ENCODE results near the gene ZBTB20.

ZBTB20 gene

GRCh38 chr3:114499976-114500375, 647.1 kb downstream of the ZBTB20 start:
- H3K9me3 ChIP-seq (ENCODE audit: insufficient read depth, low read length, severe bottlenecking), result no peaks in the 10 kb centered on the region
- H3K4me3 ChIP-seq (ENCODE audit: low read depth in 1 of 2, low read length in 2 of 2), result no peak overlapping the region
- ATAC-seq (ENCODE audit: insufficient read depth, low read depth), result peak; percentile 99
- no peak overlapping the region for H3K9ac ChIP-seq (ENCODE audit: low read depth, low read length)
- peaks cover 30% of the 10 kb centered on the region for H4K20me1 ChIP-seq (ENCODE audit: insufficient read depth, low read length)
- H3K36me3 ChIP-seq (ENCODE audit: insufficient read depth, low read length), result no peaks in the 10 kb centered on the region
- H3K4me2 ChIP-seq (ENCODE audit: insufficient read depth, low read length), result peak overlapping the region; percentile 43; the same call in 1 of the 2 replicates
- H3K4me1 ChIP-seq (ENCODE audit: insufficient read depth, low read length), result peaks cover 35% of the 10 kb centered on the region
- H3K27me3 ChIP-seq (ENCODE audit: insufficient read depth, low read length, poor library complexity), result no peaks in the 10 kb centered on the region
- TF ChIP-seq, protein P1, sequence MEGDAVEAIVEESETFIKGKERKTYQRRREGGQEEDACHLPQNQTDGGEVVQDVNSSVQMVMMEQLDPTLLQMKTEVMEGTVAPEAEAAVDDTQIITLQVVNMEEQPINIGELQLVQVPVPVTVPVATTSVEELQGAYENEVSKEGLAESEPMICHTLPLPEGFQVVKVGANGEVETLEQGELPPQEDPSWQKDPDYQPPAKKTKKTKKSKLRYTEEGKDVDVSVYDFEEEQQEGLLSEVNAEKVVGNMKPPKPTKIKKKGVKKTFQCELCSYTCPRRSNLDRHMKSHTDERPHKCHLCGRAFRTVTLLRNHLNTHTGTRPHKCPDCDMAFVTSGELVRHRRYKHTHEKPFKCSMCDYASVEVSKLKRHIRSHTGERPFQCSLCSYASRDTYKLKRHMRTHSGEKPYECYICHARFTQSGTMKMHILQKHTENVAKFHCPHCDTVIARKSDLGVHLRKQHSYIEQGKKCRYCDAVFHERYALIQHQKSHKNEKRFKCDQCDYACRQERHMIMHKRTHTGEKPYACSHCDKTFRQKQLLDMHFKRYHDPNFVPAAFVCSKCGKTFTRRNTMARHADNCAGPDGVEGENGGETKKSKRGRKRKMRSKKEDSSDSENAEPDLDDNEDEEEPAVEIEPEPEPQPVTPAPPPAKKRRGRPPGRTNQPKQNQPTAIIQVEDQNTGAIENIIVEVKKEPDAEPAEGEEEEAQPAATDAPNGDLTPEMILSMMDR (IDR thresholded peaks at IDR 0.05; ENCODE audit: borderline replicate concordance, extremely low read depth, low read length, poor library complexity, severe bottlenecking), result no peak
- no peak for TF ChIP-seq EZH2 (IDR thresholded peaks at IDR 0.05; ENCODE audit: borderline replicate concordance, low read depth, low read length, severe bottlenecking)
- no peaks in the 10 kb centered on the region for H3K79me2 ChIP-seq (ENCODE audit: insufficient read depth, low read length)
- H2AFZ ChIP-seq (ENCODE audit: low read depth, low read length), result no peak overlapping the region
- H3K27ac ChIP-seq (ENCODE audit: low read length), result no peak overlapping the region
- peak; percentile 61 for DNase-seq

DNA sequence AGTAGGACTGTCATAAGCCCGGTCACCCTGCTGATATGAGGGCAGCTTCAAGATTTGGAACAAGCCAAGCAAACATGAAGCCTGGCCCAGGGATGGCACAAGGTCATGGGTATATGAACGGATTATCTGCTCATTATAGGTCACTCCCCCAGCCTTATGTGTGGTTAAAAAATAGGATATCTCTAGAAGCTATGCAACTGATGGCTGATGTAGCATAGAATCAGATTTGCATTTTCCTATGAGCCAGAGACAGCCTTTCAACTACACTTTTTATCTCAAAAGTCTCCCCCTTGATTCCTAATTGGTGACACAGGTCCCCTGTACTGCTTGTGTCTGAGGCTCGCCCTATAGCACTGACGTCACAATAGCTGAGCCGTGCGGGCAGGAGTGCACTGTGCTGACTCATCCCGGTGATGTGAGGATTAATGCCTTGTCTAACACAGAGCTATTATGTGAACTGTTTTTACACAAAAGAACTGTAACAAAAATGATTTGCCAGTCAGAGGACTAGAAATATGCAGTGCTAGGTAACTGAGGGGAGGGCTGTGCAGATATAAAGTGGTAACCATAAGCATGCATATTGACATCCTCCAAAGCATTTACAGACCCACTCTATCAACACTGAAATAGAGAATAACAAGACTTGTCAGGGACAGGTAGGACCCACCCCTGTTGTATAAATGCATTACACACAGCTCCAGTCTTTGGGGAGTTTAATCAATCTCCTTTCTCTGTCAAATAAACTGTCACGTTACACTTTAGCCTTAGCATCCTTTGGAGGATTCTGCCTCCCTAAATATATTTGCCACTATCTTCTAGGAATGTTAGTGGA, 648.3 kb downstream of the ZBTB20 start:
- Histone ChIP-seq H3K27ac (ENCODE audit: low read length) (no peak overlapping the region), H3K27me3 (ENCODE audit: insufficient read depth, low read length, poor library complexity) (no peaks in the 10 kb centered on the region), H3K4me3 (ENCODE audit: low read depth in 1 of 2, low read length in 2 of 2) (no peak overlapping the region), H3K79me2 (ENCODE audit: insufficient read depth, low read length) (no peaks in the 10 kb centered on the region), H3K4me1 (ENCODE audit: insufficient read depth, low read length) (peaks cover 35% of the 10 kb centered on the region), H3K9ac (ENCODE audit: low read depth, low read length) (no peak overlapping the region), H3K9me3 (ENCODE audit: insufficient read depth, low read length, severe bottlenecking) (no peaks in the 10 kb centered on the region), H3K4me2 (ENCODE audit: insufficient read depth, low read length) (no peak overlapping the region), H3K36me3 (ENCODE audit: insufficient read depth, low read length) (no peaks in the 10 kb centered on the region), H4K20me1 (ENCODE audit: insufficient read depth, low read length) (peaks cover 30% of the 10 kb centered on the region), H2AFZ (ENCODE audit: low read depth, low read length) (no peak overlapping the region)
- ATAC-seq (ENCODE audit: insufficient read depth, low read depth) (no peak), DNase-seq (no peak)
- TF ChIP-seq, protein P1 (IDR thresholded peaks at IDR 0.05; ENCODE audit: borderline replicate concordance, extremely low read depth, low read length, poor library complexity, severe bottlenecking), result no peak

DNA sequence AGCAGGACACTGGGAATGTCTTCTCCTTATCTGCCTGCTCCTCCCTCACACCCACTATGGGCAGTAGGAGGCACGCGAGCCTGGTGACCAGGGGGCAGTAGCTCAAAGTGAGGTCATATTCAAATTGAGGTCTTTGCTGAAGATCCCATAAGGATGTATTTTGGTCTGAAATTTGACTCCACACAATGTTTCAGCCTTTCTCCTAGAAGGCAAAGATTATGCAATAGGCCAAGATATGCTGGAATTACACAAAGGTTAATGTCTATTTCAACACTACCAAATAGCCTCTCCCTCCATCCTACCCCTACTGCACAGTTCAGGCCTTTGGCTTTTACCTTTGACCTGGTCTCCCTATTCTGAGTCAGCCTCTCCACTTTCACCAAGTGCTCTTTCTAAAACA, 650.2 kb downstream of the ZBTB20 start:
- Histone ChIP-seq H3K4me3 (ENCODE audit: low read depth in 1 of 2, low read length in 2 of 2) (no peak overlapping the region), H3K9me3 (ENCODE audit: insufficient read depth, low read length, severe bottlenecking) (no peaks in the 10 kb centered on the region), H4K20me1 (ENCODE audit: insufficient read depth, low read length) (peaks cover 30% of the 10 kb centered on the region), H2AFZ (ENCODE audit: low read depth, low read length) (no peak overlapping the region), H3K4me2 (ENCODE audit: insufficient read depth, low read length) (no peak overlapping the region), H3K27ac (ENCODE audit: low read length) (no peak overlapping the region), H3K79me2 (ENCODE audit: insufficient read depth, low read length) (no peaks in the 10 kb centered on the region), H3K36me3 (ENCODE audit: insufficient read depth, low read length) (no peaks in the 10 kb centered on the region), H3K27me3 (ENCODE audit: insufficient read depth, low read length, poor library complexity) (no peaks in the 10 kb centered on the region), H3K9ac (ENCODE audit: low read depth, low read length) (no peak overlapping the region), H3K4me1 (ENCODE audit: insufficient read depth, low read length) (peaks cover 23% of the 10 kb centered on the region)
- TF ChIP-seq, protein P1 (IDR thresholded peaks at IDR 0.05; ENCODE audit: borderline replicate concordance, extremely low read depth, low read length, poor library complexity, severe bottlenecking), result no peak
- DNase-seq (no peak), ATAC-seq (ENCODE audit: insufficient read depth, low read depth) (no peak)

All from DND-41 (cell line).